ENCODE data around the gene KATNB1.
A peak's percentile ranks its signal among the peaks of the same experiment; 100 is the strongest.
"Not testable (repeated sequence)": the region's sequence is repeated elsewhere in the genome, so short reads cannot be mapped to it uniquely, and the experiment has no call there.

KATNB1 gene

DNA sequence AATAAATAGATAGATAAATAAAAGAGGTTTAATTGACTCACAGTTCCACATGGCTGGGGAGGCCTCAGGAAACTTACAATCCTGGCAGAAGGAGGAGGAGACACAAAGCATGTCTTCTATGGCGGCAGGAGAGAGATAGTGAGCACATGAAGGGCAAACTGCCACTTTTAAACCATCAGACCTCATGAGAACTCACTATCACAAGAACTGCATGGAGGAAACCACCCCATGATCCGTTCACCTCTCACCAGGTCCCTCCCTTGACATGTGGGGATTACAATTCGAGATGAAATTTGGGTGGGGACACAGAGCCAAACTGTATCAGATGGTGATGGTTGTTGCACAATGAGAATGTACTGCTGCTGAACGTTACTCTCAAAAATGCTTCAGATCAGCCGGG is 44.3 kb downstream of the KATNB1 start:
- DNase-seq: not testable (repeated sequence)

DNA sequence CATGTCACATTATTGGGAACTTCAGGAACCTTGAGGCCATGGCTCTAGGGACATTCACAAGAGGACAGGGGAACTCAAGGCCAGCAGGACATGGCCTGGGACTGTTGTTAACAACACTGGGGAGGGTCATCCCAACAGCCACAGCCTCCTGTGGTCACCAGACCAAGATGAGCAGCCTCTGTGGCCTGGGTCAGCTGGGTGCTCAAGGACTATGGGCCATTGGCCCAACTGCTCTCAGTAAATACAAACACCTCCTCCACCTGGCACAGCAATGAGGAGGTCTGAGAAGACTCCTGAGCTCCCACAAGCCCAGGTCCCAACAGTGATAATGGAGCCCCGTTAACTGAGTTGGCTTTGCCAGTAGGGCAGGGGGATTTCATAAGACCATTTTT is 45.8 kb downstream of the KATNB1 start:
- no peak for DNase-seq

DNA sequence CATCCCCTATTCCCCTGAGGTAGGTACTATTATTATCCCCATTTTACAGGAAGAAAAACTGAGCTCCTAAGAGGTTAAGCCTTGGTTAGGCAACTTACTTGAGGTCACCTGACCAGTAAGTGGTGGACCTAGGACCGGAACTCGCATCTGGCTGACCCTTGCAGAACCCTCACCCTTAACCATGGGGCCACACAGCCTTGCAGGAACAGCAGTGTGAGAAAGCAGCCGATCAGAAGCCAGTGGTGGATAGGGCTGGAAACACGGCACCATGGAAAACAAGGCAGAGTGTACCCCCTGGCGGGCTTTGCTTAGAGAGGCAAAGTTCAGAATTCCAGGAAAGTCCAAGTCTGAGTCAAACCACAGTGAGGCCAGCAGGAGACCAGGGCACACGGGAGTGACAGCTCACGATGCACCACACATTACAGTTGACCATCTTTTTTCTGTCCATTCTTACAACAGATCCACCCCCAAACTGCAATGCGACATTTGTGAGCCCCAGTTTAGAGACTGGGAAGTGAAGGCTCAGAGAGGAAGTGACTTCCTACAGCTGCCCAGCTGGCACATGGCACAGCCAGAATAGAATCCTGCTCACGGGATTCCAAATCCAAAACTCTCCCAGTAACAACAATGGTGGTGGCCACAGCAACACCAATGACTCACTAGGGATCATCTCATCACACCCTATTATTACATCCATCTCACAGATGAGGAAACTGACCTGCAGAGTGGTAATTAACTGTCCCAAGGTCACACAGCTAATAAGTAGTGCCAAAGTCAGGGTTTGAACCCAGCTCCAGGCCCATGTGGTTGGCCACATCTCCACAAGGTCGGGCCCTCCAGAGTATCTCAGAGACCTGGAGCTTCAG is 46.4 kb downstream of the KATNB1 start:
- peak; percentile 23 for DNase-seq

DNA sequence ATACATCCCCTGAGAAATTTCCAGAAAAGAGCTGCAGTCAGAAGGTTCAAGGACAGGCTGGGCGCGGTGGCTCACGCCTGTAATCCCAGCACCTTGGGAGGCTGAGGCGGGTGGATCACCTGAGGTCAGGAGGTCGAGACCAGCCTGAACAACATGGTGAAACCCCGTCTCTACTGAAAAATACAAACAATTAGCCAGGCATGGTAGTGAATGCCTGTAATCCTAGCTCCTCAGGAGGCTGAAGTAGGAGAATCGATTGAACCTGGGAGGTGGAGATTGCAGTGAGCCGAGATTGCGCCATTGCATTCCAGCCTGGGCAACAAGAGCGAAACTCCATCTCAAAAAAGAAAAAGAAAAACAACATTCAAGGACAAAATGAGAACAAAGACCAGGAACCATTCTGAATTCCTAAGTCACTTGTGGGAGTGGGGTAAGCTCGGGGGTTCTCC is 47.1 kb downstream of the KATNB1 start:
- DNase-seq: not testable (repeated sequence)

DNA sequence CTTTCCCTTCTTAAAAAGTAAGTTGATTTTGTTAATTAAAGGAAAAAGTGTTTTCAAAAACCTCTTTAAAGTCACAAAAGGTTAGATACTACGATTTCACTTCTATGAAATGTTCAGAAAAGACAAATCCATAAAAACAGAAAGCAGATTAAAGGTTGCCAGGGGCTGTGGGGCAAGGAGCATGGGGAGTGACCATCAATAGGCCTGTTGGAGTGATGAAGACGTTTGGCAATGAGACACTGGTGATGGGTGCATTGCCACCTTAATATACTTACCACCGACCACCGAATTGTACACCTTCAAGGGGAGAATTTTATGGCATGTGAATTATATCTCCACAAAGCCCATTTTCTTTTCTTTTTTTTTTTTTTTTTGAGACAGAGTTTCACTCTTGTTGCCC is 47.5 kb downstream of the KATNB1 start:
- no peak for DNase-seq

DNA sequence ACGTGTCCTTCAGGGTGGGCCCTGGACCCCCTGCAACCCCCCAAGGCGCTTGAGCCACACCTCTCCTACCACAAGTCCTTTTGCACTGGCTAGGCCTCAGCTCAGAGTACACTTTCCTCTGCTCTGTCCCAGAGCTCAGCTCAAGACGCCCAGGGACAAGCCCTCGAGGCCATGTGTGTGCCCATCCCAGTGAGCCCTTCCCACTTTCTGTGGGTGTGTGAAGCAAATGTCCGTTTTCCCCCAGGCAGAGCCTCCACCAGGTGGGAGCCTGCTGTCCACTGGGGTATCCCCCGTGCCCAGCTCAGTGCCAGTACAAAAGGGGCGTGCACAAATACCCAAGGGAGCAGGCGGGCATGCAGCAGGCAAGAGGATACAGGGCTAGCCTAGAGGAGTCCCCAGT is 48.3 kb downstream of the KATNB1 start:
- no peak for DNase-seq

DNA sequence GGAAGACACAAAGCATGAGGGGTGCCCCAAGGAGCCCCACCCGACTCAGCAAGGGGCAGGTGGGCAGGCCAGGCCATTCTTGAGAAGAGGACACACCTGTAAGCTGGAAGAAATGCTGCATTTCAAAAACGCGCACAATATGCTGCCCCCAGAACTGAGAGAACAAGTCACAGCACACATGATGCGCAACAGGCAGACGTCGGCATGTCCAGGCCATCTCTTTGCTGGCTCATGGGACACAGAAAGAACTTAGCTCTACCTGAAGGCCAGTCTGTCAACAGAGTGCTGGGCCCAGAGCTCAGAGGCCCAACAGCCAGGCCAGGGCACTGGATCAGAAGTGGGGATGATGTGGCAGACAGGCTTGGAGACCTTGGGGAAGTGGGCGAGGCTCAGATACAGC is 48.8 kb downstream of the KATNB1 start:
- DNase-seq: no peak

DNA sequence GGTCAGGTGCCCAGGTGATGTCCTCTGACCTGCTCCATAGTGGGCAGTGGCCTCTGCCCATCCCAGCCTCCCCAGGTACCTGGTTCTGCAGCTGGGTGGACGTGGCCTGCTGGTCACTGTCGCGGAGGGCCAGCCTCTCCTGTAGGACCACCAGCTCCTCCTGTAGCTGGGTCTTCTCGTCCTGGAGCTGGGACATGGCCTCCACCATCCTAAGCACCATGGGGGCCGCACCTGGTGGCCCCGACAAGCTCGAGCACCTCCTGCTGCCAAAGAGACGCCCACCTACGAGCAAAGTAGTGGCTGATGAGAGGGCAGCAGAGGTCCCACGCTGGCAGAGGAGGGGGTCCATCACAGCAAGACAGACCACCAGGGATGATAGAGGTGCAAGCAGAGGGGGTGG is 49.8 kb downstream of the KATNB1 start:
- no peak for DNase-seq

DNA sequence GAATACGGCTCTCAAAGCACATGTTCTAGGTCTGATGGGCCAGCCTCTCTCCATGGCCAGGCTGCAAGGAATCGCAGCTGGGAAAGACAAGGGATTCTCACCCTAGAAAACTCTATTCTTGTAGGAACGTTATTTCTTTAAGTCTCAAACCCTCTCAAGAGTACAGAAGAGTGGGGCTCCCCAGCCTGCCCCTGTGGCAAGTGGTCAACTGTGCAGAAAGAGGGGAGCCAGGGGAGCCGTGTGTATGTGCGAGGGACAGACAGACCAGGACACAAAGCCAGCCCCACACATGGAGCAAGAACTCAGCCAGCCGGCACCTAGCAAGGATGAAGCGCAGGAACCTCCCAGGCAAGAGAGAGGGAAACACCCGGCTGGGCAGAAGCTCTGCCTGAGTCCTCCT is 50.4 kb downstream of the KATNB1 start:
- no peak for DNase-seq

DNA sequence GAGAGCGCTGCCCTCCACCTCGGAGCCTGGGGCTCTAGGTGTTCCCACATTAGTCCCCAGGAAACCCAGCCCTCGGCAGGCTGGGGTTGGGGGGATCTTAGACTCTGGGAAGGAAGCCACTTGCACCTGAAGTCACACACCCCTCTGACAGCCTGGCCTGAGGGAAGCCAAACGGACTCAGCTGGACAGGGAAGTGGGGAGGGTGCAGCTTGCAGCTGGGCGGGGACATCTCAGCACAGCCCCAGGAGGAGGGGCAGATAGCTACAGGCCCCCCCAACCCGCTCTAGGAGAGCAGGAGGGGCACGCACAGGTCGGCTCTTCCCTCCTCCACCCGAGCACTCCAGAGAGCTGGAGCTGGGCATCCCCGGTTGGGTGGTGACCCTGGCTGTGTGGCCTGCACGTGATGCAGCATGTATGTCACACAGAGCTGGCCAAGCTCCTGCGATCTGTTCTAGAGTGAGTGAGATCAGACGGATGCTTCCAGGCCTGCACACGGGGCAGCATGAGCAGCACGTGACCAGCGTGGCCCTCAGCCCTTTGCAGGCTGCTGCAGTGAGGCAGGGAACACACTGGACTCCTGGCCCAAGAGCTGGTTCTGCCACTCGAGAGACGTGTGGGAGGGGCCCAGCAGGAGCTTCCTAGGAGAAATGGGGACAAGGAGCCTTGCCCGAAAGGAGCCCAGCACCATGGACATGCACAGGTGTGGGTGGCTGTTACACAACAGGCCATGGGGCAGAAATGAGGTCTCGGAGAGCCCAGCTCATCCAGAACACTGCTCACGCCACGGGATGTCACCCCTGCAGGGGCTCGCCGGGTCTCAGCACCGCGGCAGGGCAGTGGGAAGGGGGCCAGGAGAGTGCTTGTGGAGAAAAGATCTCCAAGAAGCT is 51.3 kb downstream of the KATNB1 start:
- DNase-seq: no peak

DNA sequence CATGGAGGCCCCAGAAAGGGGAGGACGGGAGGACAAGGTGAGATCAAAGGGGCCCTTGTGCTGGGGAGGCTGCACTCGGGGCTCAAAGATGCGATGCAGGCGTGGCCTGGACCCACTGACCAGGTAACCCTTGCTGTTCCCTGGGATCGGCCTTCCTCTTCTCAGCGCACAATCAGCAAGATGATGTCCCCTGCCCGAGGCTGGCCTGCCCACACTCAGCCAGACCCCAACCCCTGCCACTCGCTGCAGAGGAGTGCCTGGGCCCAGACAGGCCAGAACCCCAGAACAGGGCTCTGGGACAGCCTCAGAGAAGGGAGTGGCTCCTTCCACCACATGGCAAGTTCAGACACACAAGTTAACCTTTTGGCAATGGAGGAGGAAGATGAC is 51.9 kb downstream of the KATNB1 start:
- no peak for DNase-seq

DNA sequence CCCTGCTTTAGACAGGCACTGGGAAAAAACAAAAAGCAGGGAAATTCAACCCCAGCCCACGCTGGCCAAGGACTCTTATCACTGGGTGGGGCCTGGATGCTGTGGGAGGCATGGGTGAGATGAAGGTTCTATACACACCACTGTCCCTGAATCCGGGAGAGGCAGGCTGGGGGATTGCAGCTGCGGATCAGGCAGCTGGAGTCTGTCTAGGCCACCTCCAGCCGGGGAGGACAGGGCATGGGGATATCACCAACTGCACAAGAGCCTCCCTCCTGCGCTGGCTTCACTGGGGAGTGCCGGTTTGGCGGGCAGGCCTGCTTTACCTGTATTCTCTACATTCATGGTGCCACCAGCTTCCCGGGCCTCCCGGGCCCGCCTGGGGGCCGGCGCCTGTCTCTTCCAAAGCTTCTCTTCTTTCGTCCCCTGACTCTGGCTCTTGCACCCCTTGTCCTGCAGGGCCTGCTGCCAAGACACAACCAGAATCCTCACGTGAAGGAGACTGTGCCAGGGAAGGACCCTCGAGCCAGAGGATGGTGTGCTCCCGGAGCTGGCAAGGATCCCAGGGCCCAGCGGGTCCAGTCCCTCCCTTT is 52.8 kb downstream of the KATNB1 start:
- no peak for DNase-seq

DNA sequence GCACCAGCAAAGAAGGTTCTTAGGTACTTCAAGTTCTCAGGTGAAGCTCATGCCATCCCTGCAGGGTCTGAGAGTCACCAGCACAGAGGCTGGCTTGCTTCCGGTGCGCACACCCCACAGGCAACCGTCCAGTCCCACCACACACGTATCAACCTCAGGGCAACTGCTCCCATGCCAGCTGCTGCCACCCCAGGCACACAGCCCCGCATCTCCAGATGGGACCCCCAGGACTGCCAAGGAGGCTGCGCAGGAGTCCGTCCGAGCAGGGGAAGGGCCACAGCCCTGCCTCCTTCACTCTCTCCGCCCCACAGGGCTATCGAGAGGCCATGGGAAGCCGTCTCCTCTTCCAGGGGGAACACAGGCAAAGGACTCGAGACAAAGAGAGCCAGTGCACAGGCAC is 53.4 kb downstream of the KATNB1 start:
- DNase-seq: no peak

DNA sequence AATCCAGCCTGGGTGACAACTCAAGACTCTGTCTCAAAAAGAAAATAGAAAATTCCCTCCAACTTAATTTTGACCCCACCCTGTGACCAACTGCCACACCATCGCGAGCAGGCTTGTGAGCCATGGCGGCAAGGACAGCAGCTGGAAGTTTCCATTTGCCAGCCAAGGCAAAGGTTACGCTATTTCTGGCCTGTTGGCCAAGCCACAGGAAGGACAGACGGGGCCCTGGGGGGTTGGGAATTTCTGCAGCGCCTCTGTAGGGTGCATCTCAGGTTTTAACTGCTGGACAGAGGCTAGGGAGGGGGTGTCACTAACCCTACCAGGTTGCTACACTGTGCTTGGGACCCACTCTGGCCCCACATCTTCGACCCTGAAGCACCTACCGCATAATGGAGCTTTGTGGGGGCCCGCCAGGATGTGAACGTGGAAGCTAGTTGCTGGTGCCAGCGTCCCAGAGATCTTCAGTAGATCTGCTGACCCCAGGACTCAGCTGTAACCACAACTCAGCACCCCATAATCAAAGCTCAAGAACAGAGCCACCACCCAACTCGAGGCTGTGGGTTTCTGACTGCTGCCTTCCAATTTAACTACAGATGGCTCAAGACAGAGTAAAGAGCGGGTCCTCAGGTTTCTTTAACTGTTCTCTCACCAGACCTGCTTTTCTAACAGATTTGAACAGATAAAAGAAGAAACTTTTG is 55.8 kb downstream of the KATNB1 start:
- DNase-seq: no peak

DNA sequence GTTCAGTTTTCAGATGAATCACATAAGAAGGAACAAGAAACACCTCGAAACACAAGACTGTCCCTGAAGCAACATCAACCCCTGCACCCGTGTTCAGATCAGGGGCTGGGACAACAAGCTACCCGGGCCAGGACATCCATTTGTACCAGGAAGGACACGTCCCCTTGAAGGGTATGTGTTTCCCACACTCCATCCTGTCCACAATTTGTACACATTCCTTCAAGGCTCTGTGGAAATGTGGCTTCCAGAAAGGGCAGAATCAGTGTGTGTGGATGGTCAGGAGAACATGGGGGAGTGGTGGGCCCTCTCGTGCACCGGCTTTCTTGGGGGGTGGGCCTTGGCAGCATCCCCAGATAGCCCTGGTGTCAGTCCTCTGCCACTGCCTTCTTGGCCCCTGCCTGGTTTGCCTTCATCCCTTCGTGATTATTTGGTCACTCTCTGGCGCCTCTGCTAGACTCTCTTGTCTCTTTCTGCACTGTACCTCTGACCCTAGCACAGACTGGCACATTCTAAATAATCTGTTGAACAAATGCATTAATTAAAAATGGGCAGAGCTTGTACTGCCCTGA is 56.4 kb downstream of the KATNB1 start:
- no peak for DNase-seq

DNA sequence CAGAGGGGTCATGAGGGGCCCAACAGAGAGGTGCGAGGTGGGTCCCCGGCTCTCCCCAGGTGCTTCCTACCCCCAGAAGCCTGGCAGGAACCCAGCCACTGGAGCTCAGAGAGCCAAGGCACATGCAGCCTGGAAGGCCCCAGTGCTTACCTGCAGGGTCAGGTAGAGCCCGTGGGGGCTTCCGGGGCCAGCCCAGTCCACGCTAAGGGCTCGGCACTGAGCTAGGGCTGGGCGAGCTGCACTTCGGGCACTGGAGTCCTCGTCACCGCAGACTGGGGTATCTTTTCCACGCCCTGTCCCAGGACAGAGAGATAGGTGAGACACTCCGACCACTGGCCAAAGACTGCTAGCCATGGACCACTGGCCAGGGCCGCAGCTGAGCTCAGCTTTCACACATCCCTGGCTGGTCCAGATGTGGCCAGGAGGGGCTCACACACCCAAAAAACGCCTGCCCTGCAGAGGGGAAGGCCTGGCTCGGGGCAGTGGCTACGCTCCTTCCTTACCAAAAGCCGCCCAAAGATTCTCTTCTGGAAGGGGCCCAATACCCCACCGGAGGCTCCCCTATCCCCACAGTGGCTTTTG is 59.4 kb downstream of the KATNB1 start:
- no peak for DNase-seq

DNA sequence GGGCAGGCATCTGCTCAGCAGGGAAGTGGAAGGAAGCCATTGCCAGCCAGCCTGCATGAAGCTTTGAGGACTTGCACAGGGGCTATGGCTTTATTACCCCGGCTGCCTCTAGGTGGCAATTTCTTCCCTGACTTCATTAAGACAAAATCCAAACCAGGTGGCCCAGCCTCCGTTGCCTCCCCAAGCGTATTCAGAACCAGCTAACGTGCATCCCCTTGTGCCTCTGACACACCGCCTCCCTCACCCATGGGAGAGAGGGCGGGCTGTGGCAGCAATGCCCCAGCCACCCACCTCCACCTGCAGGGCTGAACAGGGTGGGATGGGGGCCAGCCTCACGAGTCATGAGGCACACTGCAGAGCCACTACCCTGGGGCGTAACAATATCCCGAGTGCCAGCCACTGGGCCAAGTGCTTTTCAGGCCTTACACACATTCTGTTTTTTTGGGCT is 59.9 kb downstream of the KATNB1 start:
- DNase-seq: peak; percentile 50

DNA sequence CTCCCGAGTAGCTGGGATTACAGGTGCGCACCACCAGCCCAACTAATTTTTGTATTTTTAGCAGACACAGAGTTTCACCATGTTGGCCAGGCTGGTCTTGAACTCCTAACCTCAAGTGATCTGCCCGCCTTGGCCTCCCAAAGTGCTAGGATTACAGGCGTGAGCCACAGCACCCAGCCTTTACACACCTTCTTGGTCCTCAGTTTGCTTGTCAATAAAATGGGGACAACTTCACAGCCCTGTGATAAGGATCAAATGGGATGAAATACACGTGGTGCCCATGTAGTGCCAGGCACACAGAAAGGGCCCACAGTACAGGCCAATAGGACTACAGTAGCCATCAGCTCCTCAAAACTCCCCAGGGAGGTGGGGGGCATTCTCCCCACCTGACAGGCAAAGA is 60.4 kb downstream of the KATNB1 start:
- DNase-seq: not testable (repeated sequence)

DNA sequence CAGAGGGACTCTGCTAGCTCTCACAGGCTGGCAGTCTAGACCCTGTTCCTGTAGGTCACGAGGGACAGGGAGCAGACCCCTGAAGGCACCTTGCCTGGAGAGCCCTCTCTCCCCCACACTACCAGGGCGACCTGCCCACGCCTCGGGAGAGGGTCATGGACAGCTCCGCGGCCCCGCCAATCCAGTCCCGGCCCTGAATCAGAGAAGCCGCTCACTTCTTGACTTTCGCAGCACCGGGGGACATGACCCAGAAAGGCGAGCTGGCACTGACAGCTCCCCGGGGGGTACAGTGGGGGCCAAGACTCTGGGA is 61.6 kb downstream of the KATNB1 start:
- DNase-seq: no peak

DNA sequence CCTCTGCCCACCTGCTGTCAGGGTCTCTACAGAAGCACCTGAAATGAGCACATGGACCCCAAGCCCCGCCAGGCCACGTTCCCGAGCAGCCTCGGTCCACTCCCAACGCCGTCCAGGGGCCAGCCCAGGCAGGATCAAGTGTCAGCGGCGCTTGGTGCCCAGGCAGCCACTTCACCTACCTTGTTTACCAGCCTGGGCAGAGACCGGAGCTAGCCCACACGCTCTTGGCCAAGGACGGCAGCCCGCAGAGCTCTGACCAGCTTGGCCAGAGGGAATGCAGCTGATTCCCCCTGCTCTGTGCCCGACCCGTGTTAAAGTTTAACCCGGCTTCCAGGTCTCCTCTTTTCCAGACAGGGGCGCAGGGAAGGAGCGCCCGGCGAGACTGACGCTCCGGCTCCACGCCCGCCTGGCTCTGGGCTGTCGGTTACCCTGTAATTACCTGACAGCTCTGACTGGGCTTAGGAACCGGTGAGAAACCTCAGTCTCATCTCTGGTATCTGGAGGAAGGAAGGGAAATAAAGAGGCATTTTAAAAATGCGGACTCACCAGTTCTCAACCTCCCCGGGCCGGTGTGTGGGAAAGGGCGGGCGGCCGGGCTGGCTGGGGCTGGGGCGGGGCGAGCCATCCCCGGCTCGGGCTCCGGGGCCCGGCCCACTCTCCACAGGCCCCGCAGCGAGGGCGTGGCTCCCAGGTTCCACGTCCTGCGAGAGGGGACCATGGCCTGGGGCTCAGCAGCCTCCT is 62.1 kb downstream of the KATNB1 start:
- DNase-seq: peak; percentile 83

DNA sequence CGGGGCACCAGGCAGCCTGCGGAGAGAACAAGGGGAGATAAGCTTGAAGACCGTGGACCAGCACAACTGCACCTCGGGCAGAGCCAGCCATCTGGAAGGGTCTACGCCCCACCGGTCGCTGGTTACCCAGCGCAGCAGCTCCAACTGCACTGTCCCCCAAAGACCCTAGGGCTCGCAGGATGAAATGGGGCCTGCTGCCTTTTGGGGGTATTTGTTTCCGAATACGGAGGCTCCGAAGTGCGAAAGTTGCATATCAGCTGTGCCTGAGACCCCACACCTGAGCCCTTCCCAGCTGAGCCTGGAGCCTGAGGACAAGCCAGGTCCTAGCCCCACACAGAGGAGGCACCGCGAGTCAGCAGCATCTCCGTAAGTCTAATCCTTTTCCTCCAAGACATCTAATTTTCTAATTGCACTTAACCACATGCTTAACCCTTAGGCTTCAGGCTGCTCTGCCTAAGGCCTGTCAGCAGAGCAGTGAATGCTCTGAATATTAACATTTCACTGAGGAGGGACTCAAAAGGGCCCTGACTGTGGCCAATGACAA is 62.8 kb downstream of the KATNB1 start:
- no peak for DNase-seq

Data from kidney glomerular epithelial cell (primary cell).